ENCODE results near the gene GSAP.

The GSAP gene

DNA sequence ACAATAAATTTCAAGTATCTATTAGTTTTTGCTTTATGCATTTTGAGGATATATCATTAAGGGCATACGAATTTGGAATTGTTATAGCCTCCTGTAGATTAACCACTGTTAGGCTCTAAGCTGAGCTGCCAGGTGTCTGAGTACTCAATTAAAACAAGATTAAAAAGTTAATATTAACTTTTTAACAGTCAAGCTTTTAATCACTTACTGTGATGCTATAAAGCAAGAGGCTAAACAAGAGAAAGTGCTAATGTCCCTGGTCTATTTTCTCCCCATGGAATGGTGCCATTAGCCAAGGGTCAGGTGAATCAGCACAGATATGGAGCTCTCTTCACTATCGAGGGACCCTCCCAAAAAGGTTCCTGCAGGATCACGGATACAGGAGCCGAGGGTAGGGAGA is 9.7 kb downstream of the GSAP start:
- DNase-seq, result no peak

DNA sequence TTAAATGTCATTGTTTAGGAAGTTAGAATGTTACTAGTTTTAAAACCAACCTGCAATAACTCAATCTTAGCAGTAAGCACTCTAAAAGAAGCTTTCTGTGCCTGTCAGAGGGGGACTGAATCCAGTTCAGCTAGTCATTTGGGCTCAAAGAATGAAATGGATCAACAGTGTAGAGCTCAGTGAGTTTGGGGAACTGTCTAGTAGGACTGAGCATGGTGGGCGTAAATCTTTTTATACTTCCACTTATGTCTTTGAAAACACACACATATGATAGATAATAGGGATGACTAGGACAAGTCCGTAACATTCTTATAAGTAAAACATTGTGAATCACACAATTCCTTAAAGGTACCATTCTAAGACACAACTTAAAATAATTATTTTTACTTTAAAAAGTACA is 11.5 kb downstream of the GSAP start:
- DNase-seq, result no peak

DNA sequence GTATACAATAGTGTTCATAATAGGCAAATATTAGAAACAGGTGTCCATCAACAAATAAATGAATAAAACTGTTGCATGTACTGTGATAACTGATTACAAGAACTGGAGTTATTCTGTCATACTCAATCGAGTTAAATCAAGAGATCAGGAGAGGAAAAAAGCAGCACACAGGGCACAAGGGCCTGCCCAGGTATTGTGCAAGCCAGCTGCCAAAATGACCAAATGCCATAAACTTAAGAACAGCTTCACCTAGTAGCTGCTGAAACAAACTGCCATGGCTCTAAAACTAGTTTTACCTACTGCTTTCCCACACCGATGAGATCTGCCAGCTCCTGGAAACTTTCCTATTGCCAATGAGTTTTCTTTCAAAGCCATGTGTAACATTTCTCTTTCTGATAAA is 12.2 kb downstream of the GSAP start:
- no peak for DNase-seq

DNA sequence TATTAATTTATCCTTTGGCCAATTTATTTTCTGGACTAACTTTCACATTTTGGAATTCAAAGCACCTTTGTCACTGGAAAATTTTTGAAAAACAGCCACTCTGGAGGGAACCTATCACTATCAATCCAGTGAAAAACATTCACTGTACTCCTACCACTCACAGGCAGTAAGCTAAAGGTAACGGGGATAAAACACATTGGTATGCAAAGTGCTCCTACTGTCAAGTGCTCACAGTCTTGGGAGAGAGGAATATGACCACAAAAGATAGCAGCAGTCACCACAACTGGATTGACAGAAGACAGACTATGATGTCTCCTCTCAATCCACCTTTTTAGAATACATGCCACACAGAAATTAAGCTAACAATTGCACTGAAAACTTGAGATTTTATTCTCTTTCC is 13.3 kb downstream of the GSAP start:
- DNase-seq, result no peak

DNA sequence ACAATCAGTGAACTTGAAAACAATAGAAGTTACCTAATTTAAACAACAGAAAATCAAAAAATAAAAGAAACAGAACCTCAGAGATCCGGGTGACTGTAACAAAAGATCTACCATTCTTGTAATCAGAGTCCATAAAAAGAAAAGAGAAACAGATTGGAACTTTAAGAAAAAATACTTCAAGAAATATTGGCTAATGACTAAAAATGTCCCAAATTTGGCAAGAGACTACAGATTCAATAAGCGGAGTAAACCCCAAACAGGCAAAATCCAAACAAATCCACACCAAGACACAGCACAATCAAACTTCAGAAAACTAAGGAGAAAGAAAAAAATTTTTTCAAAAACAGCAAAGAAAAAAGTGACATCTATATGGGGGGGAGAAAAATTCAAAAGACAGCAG is 15.1 kb downstream of the GSAP start:
- no peak for DNase-seq

DNA sequence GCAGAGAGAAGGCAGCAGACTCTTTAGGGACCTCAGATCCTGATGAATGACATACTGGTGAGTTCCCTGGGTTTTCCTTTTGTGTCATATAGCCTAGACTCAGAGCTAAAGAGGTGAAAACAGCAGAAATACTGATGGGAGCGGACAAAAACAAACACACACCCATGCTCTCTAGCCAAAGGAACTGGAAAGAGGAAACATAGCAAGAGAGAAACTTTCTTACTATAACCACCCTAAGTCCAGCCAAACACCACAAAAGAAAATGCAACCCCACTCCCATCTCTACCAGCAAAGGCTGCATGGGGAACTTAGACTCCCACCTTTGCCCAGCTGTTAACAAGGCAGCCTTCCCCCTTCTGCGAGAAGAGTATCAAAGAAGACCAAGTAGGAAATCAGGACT is 16.3 kb downstream of the GSAP start:
- DNase-seq, result no peak

DNA sequence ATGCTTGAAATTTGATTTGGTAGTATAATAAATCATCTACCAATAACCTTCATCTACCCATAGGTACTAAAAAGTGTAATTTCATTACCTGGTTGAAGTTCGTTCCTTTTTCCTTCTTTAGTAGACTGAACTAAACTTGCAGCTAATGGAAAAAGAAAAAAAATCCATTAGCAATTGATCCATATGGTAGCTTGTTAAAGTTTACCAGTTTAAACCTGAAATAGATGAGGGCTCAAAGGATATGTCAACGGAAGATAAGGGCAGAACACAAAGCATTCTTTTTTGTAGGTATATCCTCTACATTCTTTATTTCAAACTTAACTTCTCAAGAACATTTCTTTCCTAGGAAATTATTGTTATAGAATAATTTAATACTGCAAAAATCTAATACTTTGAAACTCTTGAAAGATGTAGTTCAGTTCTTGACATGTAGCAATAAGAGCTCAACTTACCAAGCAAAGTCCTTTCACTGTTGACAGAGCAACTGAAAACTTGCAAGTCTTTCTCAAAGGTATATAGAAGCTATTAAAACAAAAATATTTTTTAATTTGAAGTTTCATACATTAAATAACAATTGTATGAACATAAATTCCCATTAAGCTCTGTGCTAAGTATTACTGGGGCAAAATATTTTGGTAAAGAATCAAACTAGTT is 19.1 kb downstream of the GSAP start:
- no peak for DNase-seq

DNA sequence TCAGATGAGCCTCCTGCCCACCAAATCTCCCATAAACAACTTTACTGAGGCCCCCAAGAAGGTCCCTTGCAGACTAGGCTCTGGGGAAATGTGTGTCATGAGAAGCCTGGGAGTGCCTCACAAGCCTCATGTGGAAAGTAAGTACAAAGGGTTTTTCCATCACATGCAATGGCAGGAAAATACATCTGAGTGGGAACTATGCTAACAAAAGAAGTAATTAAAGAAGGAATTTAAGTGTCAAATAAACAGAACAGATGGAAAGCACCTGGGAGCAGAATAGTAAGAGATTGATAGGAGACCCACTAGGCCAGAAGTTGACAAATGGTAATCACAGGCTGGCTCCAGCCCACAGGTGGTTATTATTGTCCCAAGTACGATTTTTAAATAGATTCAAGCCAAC is 20.5 kb downstream of the GSAP start:
- no peak for DNase-seq

DNA sequence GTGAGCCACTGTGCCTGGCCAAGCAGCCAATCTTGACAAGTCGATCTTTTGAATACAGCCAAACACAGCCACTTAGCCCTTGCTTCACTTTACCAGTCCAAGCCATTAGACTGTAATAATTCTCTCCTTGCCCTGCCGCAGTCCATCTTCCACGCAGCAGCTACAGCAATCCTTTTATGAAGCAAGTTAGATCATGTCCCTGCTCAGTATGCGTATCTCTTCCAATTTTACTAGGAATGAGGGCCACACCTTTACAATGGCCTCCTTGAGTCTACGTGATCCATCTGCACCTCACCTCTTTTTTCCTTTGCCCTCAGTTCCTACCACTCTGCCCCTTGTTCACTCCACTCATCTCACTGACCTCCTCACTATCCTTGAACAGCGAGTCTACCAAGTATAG is 22.2 kb downstream of the GSAP start:
- DNase-seq, result no peak

DNA sequence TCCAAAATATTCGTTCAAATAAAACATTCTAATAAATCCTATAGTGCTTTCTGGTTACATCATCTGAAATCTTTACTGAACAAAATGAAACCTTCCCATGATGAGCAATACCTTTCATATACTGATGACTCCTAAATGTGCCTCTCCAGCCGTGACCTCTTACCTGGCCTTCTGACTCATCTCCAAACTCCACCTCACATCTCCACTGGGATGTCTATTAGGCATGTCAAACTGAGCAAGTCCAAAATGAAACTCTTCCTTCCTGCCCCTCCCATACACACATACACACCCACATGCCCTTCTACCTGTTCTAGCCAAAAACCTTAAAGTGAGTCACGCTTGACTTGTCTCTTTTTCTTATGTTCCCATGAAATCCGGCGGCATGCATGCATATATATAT is 22.9 kb downstream of the GSAP start:
- DNase-seq, result no peak

DNA sequence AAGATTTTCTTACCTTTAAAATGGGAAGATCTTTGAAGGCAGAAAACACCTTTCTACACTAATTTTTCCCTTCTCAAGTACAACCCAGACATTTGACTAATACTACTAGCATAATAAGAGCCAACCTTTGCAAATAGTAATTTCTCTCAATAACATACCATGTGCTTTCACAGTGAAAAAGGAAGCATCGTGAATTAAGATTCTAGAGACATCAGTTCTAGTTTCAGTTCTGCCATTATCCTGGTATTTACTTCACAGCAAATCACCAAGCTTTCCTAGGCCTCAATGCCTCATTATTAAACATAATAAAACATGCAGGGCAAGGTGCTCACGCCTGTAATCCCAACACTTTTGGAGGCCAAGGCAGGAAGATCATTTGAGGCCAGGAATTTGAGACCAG is 24.9 kb downstream of the GSAP start:
- no peak for DNase-seq

DNA sequence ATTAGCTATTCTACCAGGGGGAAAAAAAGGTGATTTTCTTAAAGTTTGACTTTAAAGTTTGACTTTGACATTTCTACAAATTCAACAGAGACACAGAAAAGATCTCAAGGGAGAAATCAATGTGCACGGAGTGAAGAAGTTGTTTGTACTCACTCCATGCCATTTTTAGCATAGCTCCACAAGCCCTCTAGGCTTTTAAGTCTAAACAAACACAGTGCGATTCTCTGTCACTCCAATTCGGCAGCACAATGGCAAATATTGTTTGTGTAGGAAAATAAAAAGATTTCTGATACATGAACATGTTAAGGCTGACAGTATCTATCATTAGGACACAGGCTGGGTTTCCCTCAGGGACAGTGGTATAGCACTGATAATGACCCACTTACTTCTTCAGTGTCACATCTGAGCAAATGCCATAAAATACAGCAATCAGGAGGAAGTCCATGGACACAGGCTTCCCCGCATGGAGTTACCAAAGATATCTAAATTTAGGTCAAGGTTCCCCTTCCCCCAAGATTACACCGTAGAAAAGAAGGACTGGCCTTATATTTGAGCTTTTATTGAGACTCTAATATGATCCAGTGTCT is 28.0 kb downstream of the GSAP start:
- no peak for DNase-seq

DNA sequence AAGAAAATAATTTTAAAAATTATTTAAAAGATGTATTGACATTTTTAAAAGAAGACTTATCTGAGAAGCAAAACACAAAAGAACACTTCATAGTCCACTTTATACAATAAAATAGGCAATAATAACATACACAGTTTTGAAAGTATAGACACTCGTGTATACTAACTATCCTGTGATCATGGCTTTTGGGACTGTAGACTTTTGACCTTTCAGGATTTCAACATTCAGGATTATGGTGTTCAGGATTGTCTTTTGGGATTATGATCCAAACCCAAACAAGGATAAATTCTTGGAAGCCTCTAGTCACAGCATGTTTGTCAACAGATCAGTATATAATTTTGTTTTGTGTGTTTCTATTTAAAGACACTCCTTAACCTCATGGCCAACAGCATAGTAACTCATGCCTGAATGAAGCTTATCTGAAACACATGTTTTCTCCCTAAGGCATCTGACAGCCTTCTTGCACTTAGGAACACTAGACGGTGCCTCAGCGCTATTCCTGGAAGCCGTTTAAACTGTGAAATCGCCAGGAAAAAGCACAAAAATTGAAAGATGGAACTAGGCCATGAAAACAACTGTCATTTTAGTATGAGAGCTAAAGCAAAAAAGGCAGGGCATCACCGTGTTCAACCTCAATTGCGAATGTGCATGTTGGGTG is 29.9 kb downstream of the GSAP start:
- no peak for DNase-seq

DNA sequence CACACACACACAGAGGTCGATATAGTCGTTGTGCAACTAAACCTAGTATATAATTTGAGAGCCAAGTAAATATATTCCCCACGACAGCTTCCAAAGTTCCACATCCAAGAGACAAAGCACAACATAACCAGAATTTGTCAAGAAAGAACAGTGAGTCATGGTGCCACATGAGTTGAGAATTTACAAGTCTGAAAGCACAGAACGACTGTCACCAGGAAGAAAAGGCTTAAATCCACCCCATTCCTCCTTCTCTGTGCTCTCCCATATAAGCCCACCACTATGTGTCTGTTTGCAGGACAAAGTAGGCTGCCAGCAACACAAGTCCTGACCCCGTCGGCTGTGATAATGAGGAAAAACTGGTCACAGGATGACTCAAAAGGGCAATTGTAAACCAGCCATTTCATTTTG is 32.8 kb downstream of the GSAP start:
- no peak for DNase-seq

DNA sequence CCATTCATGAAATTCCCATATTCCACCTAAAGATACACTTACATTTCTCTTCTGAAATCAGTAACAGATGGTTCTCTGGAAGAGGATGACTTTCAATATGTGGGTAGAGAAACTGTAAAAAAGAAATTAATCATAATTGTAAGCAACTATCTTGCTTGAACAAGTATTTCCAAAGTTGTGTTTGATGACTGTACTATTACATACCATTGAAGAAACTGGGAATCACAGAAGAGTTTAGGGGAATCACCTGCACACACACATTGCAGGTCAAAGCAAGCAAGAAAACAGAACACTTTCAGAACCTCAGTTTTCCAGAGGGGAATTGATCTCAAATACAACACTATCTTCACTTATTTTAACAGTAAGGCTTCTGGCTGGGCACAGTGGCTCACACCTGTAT is 33.6 kb downstream of the GSAP start:
- DNase-seq, result no peak

DNA sequence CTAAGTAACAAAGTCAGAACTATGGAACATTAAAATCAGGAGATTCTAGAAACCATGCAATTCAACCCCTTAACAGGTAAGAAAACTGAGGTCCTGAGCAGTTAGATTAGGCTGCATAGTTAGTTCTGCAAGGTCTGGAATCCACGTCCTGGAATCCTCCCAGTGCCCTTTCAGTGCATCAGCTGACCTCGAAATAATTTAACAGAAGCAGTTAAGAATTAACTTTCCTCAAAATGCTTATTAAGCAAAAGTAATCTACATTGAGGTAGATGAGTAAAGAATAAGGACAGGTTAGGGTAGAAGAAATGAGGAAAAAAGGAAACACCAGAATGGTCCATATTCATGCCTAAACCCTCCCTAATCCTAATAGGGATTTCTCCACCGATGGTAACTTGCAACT is 37.6 kb downstream of the GSAP start:
- DNase-seq, result no peak

DNA sequence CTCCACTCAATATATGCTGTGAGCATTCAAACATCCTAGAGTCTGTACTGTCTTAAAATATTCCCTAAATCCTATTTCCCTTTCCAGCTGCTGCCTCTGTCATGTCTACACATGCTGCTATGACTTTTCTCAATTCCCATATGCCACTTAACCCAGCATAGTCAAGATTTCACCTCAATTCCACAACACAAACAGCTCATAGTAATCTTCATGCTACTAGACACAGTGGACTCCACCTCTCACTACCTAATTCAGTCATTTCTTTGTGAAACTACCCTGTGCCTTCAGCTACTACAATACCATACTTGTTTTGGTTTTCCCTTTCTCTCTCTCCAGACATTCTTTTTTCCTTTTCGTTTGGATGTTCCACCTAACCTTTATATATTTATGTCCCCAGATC is 45.5 kb downstream of the GSAP start:
- DNase-seq, result no peak

DNA sequence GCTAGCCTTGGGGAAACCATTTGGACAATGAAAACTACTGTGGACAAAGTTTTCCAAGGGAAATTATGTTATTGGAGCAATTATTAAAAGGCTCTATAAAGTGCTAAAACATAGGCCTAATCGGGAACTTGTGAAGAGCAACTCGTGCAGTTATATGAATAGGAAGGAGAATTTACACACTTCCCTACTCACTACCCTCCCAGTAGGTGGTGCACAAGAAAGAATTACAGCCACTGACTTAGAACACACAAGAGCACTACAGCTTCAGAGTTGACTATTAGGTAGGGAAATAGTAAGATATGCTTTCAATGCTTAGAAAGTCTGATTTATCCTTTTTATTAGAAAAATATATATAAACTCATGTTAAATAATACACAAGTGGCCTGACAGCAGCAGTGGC is 47.2 kb downstream of the GSAP start:
- DNase-seq, result no peak

DNA sequence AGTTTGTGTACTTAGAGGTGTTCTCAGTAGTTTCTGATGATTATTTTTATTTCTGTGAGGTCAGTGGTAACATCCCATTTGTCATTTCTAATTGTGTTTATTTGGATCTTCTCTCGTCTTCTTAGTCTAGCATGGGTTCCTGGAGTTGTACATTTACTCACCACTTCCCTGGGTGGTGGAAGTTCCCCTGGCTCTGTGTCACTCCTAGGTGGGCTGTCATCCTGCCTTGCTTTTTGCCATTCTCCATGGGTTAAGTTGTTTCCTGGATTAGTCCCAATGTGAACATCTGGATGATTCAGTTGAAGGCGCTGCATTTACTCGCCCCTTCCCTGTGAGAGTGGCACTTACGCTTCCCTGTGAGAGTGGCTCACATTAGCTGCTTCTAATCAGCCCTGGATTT is 48.2 kb downstream of the GSAP start:
- no peak for DNase-seq

DNA sequence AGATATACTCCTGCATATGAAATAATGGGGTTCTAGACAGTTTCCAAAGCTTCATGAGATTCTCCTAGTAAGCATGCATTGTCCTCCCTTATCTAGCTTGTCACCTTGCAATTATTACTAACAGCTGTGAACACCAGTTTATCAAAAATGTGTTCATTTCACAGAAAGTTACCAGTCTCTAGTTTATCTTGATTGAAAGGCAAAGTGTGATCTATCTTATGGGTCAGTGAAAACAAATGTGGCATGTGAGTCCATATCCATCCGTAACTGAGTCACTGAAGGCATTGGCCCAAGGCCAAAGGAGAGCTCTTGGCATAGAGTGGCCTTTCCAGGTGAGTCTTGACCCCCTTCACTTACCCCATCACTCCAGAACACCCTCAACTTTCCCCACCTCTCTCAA is 53.2 kb downstream of the GSAP start:
- no peak for DNase-seq

DNA sequence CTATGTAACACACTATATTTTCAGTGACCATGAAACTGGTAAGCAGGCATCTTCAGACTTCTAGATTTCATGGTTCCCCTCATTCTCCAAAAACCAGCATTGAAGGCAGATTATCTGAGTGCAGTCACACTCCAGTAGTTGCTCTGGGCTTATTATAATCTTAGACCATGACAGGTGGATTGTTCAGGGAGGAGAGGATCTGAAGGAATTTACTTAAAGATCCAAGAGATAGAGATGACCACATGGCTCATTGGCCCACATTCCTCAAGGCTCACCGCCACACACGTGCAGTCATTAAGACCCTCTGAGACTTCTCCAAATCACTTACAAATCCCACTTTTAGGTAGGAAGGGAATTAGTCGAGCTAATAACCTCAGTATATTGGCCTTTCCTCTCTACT is 55.2 kb downstream of the GSAP start:
- no peak for DNase-seq

DNA sequence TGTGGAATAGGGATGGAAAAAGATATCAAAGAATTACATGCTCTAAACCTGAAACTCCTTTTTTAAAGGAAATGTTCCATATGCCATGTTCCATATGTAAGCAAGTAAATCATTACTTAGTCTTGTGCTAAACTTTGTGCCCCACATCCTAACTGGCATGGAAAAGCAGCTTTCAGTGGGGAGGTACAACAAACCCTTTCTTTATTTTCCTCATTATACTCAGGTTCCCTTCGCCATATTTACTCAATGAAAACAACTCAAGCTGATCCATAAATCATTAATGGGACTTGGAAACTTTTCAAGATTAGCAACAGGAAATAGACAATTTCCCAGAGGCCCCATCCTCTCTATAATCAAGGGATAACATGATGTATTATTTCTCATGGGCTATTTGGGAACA is 56.0 kb downstream of the GSAP start:
- no peak for DNase-seq

DNA sequence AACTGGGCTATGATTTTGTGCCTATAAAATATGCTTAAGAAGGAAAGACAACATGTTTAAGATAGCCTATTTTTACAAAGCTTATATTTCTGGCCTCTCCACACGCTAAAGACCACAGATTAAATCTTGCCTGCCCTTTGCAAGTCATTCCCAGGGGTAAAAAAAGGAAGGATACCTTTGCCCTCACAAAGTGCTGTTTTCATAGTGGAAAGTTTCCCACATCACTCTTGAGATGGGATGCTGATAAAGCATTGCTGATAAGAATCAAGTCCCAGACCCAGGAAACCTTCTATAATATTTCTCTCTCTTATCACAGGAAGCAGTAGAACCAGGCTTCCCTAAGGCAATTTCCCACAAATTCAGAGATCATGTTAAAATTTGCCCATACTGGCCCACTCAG is 56.5 kb downstream of the GSAP start:
- no peak for DNase-seq

DNA sequence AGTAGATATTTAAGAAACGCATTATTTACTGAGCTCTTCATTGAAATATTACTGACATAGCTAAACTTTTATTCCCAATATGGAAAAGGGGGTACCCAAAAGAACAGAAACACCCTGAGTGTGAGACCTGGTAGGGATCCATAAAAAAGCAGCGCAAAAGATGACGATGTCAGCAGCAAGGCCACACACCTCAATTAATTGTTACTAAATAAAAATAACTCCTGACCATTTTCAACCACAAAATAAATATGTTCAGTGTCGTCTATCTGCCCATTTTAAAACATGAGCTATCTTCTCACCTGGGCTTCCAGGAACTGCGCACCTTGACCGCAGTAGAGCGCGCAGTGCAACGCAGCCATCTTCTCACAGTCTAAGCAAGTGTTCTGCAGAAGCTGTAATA is 61.2 kb downstream of the GSAP start:
- no peak for DNase-seq

DNA sequence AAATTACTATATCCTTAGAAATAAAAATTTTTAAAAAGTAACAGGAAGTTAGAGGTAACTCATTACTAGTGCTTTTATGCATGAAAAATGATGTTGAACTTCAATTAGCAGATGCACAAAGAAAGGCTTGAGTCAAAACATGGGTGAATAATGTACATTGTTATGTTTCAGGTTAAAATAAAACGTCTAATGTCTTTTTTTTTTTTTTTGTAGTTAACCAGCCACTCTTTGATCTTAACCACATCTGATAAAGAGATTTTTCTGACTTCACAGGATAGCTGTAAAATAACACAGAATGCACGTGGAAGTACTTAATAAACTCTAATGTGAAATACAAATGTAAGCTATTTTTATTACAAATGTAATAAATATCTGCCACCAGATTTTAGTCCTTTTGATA is 61.7 kb downstream of the GSAP start:
- DNase-seq, result no peak
